HG02852 (cell line): ENCODE measurements around the gene TNRC6C.
"Not testable (repeated sequence)": the region's sequence is repeated elsewhere in the genome, so short reads cannot be mapped to it uniquely, and the experiment has no call there.

Experiments
- ATAC-seq: cut with Tn5 transposase; IDR thresholded peaks from one replicate; pipeline ENCODE4 v1.9.1; 2021; ENCODE audit warnings: mild to moderate bottlenecking, moderate library complexity; ENCODE audit not compliant: unreplicated experiment

Gene TNRC6C

GRCh38 chr17:78108726-78109488 lies 150.4 kb downstream of the TNRC6C start:
- no peak for ATAC-seq

- no peak for ATAC-seq
Observed at GRCh38 chr17:78109489-78109761, 150.9 kb downstream of the TNRC6C start.

- ATAC-seq, result no peak
Observed at GRCh38 chr17:78110363-78111015, 152.0 kb downstream of the TNRC6C start.

- ATAC-seq, result no peak
Observed at GRCh38 chr17:78111016-78111726, 152.7 kb downstream of the TNRC6C start.

- ATAC-seq, result no peak
Observed at GRCh38 chr17:78111727-78112517, 153.4 kb downstream of the TNRC6C start.

- ATAC-seq, result no peak
Observed at GRCh38 chr17:78112518-78113471, 154.3 kb downstream of the TNRC6C start.

- no peak for ATAC-seq
Observed at GRCh38 chr17:78113804-78114785, 155.6 kb downstream of the TNRC6C start.

- ATAC-seq, result no peak
Observed at GRCh38 chr17:78114831-78115723, 156.6 kb downstream of the TNRC6C start.

GRCh38 chr17:78115803-78116202 lies 157.3 kb downstream of the TNRC6C start:
- ATAC-seq, result not testable (repeated sequence)

GRCh38 chr17:78116411-78116810 lies 157.9 kb downstream of the TNRC6C start:
- ATAC-seq, result no peak

GRCh38 chr17:78117027-78117981 lies 158.8 kb downstream of the TNRC6C start:
- no peak for ATAC-seq

- no peak for ATAC-seq
Observed at GRCh38 chr17:78118801-78119241, 160.3 kb downstream of the TNRC6C start.

- no peak for ATAC-seq
Observed at GRCh38 chr17:78120537-78120936, 162.0 kb downstream of the TNRC6C start.

- ATAC-seq, result no peak
Observed at GRCh38 chr17:78120971-78121800, 162.7 kb downstream of the TNRC6C start.

- ATAC-seq, result no peak
Observed at GRCh38 chr17:78121801-78122215, 163.3 kb downstream of the TNRC6C start.
